ENCODE data around the gene AATF.

- no peak for TF ChIP-seq CTCF (IDR thresholded peaks at IDR 0.05)
- no peak for TF ChIP-seq POLR2A (IDR thresholded peaks at IDR 0.05)
Measured at GRCh38 chr17:37019741-37020129, 71.0 kb downstream of the AATF start.

Data from adrenal gland (tissue), 5 donors.